ENCODE measurements around the gene PROSER1.

The PROSER1 gene

DNA sequence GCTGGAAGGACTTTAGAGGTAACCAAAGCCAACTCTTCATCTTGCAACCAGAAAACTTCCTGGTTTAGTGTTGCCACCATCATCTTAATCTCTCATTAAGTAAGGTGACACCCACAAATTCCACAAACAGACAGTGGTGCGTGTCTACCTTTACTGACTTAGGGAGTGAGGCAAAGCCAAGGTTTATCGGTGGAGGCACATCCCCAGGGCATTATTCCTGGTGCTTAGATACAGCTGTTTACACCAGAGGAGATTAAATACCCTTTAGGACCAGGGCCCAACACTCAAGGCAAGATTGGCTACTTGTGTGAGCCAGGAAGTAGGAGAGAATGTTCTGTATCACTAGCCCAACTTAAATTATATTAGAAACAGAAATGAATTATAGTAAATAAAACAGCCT lies 56.8 kb downstream of the PROSER1 start:
- TF ChIP-seq, protein P1, sequence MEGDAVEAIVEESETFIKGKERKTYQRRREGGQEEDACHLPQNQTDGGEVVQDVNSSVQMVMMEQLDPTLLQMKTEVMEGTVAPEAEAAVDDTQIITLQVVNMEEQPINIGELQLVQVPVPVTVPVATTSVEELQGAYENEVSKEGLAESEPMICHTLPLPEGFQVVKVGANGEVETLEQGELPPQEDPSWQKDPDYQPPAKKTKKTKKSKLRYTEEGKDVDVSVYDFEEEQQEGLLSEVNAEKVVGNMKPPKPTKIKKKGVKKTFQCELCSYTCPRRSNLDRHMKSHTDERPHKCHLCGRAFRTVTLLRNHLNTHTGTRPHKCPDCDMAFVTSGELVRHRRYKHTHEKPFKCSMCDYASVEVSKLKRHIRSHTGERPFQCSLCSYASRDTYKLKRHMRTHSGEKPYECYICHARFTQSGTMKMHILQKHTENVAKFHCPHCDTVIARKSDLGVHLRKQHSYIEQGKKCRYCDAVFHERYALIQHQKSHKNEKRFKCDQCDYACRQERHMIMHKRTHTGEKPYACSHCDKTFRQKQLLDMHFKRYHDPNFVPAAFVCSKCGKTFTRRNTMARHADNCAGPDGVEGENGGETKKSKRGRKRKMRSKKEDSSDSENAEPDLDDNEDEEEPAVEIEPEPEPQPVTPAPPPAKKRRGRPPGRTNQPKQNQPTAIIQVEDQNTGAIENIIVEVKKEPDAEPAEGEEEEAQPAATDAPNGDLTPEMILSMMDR (IDR thresholded peaks at IDR 0.05; ENCODE audit: borderline replicate concordance, insufficient read depth, low read depth, low read length): no peak
- no peak overlapping the region for H3K4me3 ChIP-seq (ENCODE audit: low read depth, low read length)

DNA sequence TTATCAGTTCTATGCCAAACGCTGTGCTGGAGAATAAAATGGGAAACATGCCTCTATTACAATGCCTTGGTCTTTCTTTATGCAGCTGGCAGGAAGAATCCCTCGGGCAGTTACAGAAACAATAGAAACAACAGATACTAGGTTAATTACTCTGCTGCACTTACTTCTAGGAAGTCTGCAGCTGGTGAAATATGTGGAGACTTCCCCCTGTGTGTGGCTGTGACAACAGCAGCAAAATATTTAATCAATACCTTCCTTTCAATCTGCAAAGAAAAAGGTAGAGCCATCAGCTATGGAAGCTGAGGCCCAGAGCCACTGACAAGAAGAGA lies 57.2 kb downstream of the PROSER1 start:
- H3K4me3 ChIP-seq (ENCODE audit: low read depth, low read length): no peak overlapping the region
- TF ChIP-seq, protein P1 (IDR thresholded peaks at IDR 0.05; ENCODE audit: borderline replicate concordance, insufficient read depth, low read depth, low read length): no peak

DNA sequence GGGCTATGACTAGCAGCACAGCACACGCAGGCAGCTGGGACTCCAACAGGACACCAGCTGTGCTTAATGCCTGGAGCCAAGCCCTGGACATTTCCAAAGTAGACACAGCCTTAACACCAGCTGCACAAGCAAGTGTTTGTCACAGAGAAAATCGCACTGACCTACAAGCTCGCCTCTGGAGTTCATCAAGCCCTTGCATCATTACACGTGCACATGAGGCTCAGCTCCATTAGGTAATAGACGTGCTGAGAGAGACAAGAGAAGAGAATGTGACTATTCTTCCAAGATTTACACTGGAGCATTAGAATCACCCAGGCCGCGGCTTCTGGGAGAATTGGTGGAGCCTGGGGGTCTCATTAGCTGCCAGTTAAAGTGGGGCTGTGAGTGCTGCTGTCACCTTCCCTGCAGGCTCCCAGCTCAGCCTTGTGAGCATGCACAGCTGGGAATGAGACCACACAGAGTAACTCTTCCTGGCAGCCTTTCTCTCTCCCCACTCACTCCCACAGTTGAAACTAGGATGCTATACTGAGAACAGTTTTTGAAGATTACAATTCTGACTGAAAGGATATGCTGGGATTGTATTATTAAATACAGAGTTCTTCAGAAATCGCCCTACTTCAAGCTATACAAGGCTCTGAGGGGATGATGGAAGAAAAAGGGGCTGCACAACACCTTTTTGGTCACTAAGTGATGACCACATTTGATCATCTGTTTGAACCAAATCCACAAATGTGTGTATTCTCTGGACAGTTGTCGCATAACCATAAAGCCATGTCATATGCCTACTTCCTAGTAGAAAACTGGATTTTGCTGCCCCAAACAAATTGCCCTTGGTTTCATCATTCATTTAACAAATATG lies 57.8 kb downstream of the PROSER1 start:
- TF ChIP-seq, protein P1 (IDR thresholded peaks at IDR 0.05; ENCODE audit: borderline replicate concordance, insufficient read depth, low read depth, low read length): no peak
- H3K4me3 ChIP-seq (ENCODE audit: low read depth, low read length): no peak overlapping the region

DNA sequence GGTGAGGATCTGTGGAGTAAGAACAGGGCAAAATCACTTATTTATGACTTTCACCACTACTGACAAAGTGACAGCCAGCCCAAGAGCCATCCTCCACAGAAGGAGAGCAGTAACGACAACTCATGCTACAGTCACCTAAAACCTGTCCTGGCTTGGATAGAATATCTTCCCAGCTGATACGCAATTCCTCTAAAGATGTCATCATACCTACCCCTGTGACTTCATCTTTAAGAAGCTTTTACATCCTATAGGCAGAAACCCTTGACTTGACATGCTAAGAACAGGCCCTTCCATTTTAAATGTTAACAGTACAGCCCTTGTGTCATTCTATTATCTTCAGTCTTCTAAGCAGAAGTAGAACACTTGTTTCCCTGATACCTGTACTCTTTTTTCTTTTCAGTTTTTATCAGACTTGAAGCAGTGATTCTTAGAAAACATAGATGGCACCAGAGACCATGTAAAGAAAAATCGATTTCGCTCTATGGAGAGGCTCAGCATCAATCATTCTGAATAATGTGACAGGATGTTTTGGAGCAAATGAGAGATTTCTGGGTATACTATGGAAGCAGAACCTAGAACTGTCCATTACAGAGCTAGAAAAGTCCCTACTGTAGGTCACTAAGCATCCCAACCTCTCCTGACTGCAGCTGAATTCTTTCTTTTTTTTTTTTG lies 67.4 kb downstream of the PROSER1 start:
- no peak overlapping the region for H3K4me3 ChIP-seq (ENCODE audit: low read depth, low read length)
- TF ChIP-seq, protein P1 (IDR thresholded peaks at IDR 0.05; ENCODE audit: borderline replicate concordance, insufficient read depth, low read depth, low read length): no peak

DNA sequence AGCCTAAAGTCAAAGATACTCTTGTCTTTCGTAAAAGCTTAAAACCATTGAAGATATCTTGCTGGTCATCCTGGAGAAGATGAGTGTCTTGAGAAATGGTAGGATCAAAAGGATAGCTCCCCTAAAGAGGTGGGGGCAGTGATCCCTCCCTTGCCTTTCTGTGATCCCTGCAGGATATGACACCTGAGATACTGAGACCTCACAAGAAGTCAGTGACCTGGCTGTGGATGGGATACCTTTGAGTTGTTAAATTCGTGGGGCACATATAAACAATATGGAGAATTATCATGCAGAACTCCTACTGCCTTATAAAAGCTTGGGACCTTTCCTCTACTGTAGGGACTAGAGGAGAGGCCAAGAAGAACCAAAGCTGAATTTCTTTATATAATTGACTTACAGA lies 68.7 kb downstream of the PROSER1 start:
- H3K4me3 ChIP-seq (ENCODE audit: low read depth, low read length): no peak overlapping the region
- TF ChIP-seq, protein P1 (IDR thresholded peaks at IDR 0.05; ENCODE audit: borderline replicate concordance, insufficient read depth, low read depth, low read length): no peak

- TF ChIP-seq, protein P1 (IDR thresholded peaks at IDR 0.05; ENCODE audit: borderline replicate concordance, insufficient read depth, low read depth, low read length): no peak
- H3K4me3 ChIP-seq (ENCODE audit: low read depth, low read length): no peak overlapping the region
These were observed 70.4 kb downstream of the PROSER1 start for GRCh38 chr13:38967446-38967845.

GRCh38 chr13:38965281-38965680 lies 72.6 kb downstream of the PROSER1 start:
- no peak overlapping the region for H3K4me3 ChIP-seq (ENCODE audit: low read depth, low read length)
- TF ChIP-seq, protein P1 (IDR thresholded peaks at IDR 0.05; ENCODE audit: borderline replicate concordance, insufficient read depth, low read depth, low read length): no peak
